HUES48 (cell line): Measurements from ENCODE around the gene CD248.
A peak's percentile ranks its signal among the peaks of the same experiment; 100 is the strongest.

Source experiments
- H3K27ac ChIP-seq: one replicate; pipeline ENCODE4 v1.7.0; 2013; ENCODE audit warnings: low read depth, low read length, inconsistent platforms
- H3K27me3 ChIP-seq: 2 replicates; pipeline ENCODE4 v1.6.1; 2013; ENCODE audit warnings: mild to moderate bottlenecking, low read length; ENCODE audit not compliant: control insufficient read depth, insufficient read depth
- H3K36me3 ChIP-seq: 2 replicates; pipeline ENCODE4 v1.6.1; 2013; ENCODE audit warnings: low read length; ENCODE audit not compliant: control insufficient read depth, insufficient read depth
- H3K4me1 ChIP-seq: 2 replicates; pipeline ENCODE4 v1.6.1; 2013; ENCODE audit warnings: mild to moderate bottlenecking, low read length; ENCODE audit not compliant: control insufficient read depth, insufficient read depth
- H3K4me3 ChIP-seq: 2 replicates; pipeline ENCODE4 v1.5.1; 2013; ENCODE audit warnings: mild to moderate bottlenecking, low read depth, low read length
- H3K9ac ChIP-seq: 2 replicates; pipeline ENCODE4 v1.6.1; 2013; ENCODE audit warnings: mild to moderate bottlenecking, low read depth, low read length, moderate library complexity
- H3K9me3 ChIP-seq: 2 replicates; pipeline ENCODE4 v1.6.1; 2013; ENCODE audit warnings: low read length; ENCODE audit not compliant: control insufficient read depth, insufficient read depth

Gene CD248

GRCh38 chr11:66267039-66267378, 49.8 kb downstream of the CD248 start:
- Histone ChIP-seq H3K9me3 (no peaks in the 10 kb centered on the region), H3K27ac (peak overlapping the region; percentile 57), H3K9ac (no peak overlapping the region), H3K4me1 (peaks cover 8% of the 10 kb centered on the region; the same call in 1 of the 2 replicates), H3K36me3 (peaks cover 48% of the 10 kb centered on the region), H3K4me3 (peak overlapping the region; percentile 90), H3K27me3 (no peaks in the 10 kb centered on the region)

- Histone ChIP-seq H3K4me3 (peak overlapping the region; percentile 90; the same call in 1 of the 2 replicates), H3K36me3 (peaks cover 48% of the 10 kb centered on the region), H3K4me1 (peaks cover 8% of the 10 kb centered on the region; the same call in 1 of the 2 replicates), H3K27me3 (no peaks in the 10 kb centered on the region), H3K27ac (peak overlapping the region; percentile 57), H3K9ac (no peak overlapping the region), H3K9me3 (no peaks in the 10 kb centered on the region)
Observed at GRCh38 chr11:66266378-66267038, 50.3 kb downstream of the CD248 start.

GRCh38 chr11:66265531-66266377, 51.1 kb downstream of the CD248 start:
- peaks cover 8% of the 10 kb centered on the region; the same call in 1 of the 2 replicates for H3K4me1 ChIP-seq
- H3K9ac ChIP-seq = no peak overlapping the region

GRCh38 chr11:66264914-66265313, 51.9 kb downstream of the CD248 start:
- no peak overlapping the region for H3K27ac ChIP-seq
- no peaks in the 10 kb centered on the region for H3K9me3 ChIP-seq
- H3K36me3 ChIP-seq = peaks cover 59% of the 10 kb centered on the region
- no peak overlapping the region for H3K9ac ChIP-seq
- no peaks in the 10 kb centered on the region for H3K27me3 ChIP-seq
- no peak overlapping the region for H3K4me3 ChIP-seq
- peaks cover 7% of the 10 kb centered on the region; the same call in 1 of the 2 replicates for H3K4me1 ChIP-seq

More at GRCh38 chr11:66265531-66266377, 51.1 kb downstream of the CD248 start:
- H3K27me3 ChIP-seq = no peaks in the 10 kb centered on the region
- H3K36me3 ChIP-seq = peaks cover 55% of the 10 kb centered on the region
- H3K9me3 ChIP-seq = no peaks in the 10 kb centered on the region
- H3K4me3 ChIP-seq = no peak overlapping the region
- no peak overlapping the region for H3K27ac ChIP-seq
